Measurements from ENCODE around the gene FAM240A. TPM values are rescaled to one million over a fixed set of nuclear protein-coding genes. Genes with fewer than 3 reads are reported as not detected.

FAM240A gene
- total RNA-seq, 1 experiment from 2014 or later, result not detected

- Histone ChIP-seq H3K9ac (ENCODE audit: low read length) (no peak overlapping the region), H4K20me1 (ENCODE audit: low read length) (no peaks in the 10 kb centered on the region), H3K9me2 (replicated peaks; ENCODE audit: low read length) (no peaks in the 10 kb centered on the region), H3K79me2 (ENCODE audit: low read length) (no peaks in the 10 kb centered on the region), H3K27ac (ENCODE audit: low read length) (no peak overlapping the region), H2AFZ (ENCODE audit: low read length) (no peak overlapping the region), H3K9me3 (ENCODE audit: low read length) (no peaks in the 10 kb centered on the region), H3K27me3 (ENCODE audit: low read length) (no peaks in the 10 kb centered on the region), H3K4me3 (ENCODE audit: low read length) (no peak overlapping the region), H3K4me2 (ENCODE audit: low read length) (no peak overlapping the region), H3K36me3 (ENCODE audit: low read depth, low read length) (no peaks in the 10 kb centered on the region), H3F3A (ENCODE audit: low read length, unreplicated experiment) (no peaks in the 10 kb centered on the region), H3K4me1 (ENCODE audit: insufficient read depth, low read length) (no peaks in the 10 kb centered on the region)
- ChIA-PET CTCF (no interaction called here), POLR2A (ENCODE audit: unreplicated experiment) (no interaction called here)
- TF ChIP-seq EZH2 (IDR thresholded peaks at IDR 0.05; ENCODE audit: low read length, unreplicated experiment), result no peak
- no peak for TF ChIP-seq CTCF (conservative IDR thresholded peaks at IDR 0.05; ENCODE audit: low read depth, low read length)
- no peak for TF ChIP-seq EZH2phosphoT487 (IDR thresholded peaks at IDR 0.05; ENCODE audit: borderline replicate concordance, low read length)
- ATAC-seq, result no peak
- no peak for DNase-seq
- intact Hi-C loops (cut with micrococcal nuclease), result no loop called here
- no TSS peak for BruUV-seq (replicated peaks)
Measured at GRCh38 chr3:46584598-46585467, 27.5 kb upstream of the FAM240A start.

- Histone ChIP-seq H3K9ac (ENCODE audit: low read length) (no peak overlapping the region), H3K9me3 (ENCODE audit: low read length) (no peaks in the 10 kb centered on the region), H3K4me3 (ENCODE audit: low read length) (no peak overlapping the region), H3K4me2 (ENCODE audit: low read length) (no peak overlapping the region), H3K36me3 (ENCODE audit: low read depth, low read length) (no peaks in the 10 kb centered on the region), H3K4me1 (ENCODE audit: insufficient read depth, low read length) (no peaks in the 10 kb centered on the region), H4K20me1 (ENCODE audit: low read length) (no peaks in the 10 kb centered on the region), H3K27ac (ENCODE audit: low read length) (no peak overlapping the region), H3F3A (ENCODE audit: low read length, unreplicated experiment) (no peaks in the 10 kb centered on the region), H2AFZ (ENCODE audit: low read length) (no peak overlapping the region), H3K9me2 (replicated peaks; ENCODE audit: low read length) (no peaks in the 10 kb centered on the region), H3K79me2 (ENCODE audit: low read length) (no peaks in the 10 kb centered on the region), H3K27me3 (ENCODE audit: low read length) (no peaks in the 10 kb centered on the region)
- POLR2A ChIA-PET (ENCODE audit: unreplicated experiment), result interaction anchor here (0.6 kb wide), 1 partner anchor 626 kb away, joined by 4 read pairs; no protein-coding TSS in a partner anchor
- DNase-seq (no peak), ATAC-seq (no peak)
- CTCF ChIA-PET, result no interaction called here
- intact Hi-C loops (cut with micrococcal nuclease), result no loop called here
- TF ChIP-seq EZH2 (IDR thresholded peaks at IDR 0.05; ENCODE audit: low read length, unreplicated experiment) (no peak), CTCF (conservative IDR thresholded peaks at IDR 0.05; ENCODE audit: low read depth, low read length) (no peak), EZH2phosphoT487 (IDR thresholded peaks at IDR 0.05; ENCODE audit: borderline replicate concordance, low read length) (no peak)
- BruUV-seq (replicated peaks), result no TSS peak
Measured at GRCh38 chr3:46585799-46586693, 26.3 kb upstream of the FAM240A start.

Data from PC-3 (cell line).